ENCODE results near the gene EPHA4.
A peak's percentile ranks its signal among the peaks of the same experiment; 100 is the strongest.

The EPHA4 gene

GRCh38 chr2:221381928-221382488 is 190.1 kb downstream of the EPHA4 start:
- DNase-seq, result no peak

GRCh38 chr2:221380686-221381085 is 191.4 kb downstream of the EPHA4 start:
- DNase-seq, result no peak

- DNase-seq, result no peak
These were observed 192.0 kb downstream of the EPHA4 start for GRCh38 chr2:221380062-221380461.

GRCh38 chr2:221377597-221377996 is 194.5 kb downstream of the EPHA4 start:
- DNase-seq, result no peak

- DNase-seq, result no peak
These were observed 195.0 kb downstream of the EPHA4 start for GRCh38 chr2:221377066-221377465.

- no peak for DNase-seq
These were observed 197.9 kb downstream of the EPHA4 start for GRCh38 chr2:221374234-221374633.

GRCh38 chr2:221372907-221373306 is 199.2 kb downstream of the EPHA4 start:
- no peak for DNase-seq

- no peak for DNase-seq
These were observed 199.8 kb downstream of the EPHA4 start for GRCh38 chr2:221372159-221372884.

GRCh38 chr2:221371347-221371746 is 200.8 kb downstream of the EPHA4 start:
- DNase-seq, result no peak

- no peak for DNase-seq
These were observed 201.3 kb downstream of the EPHA4 start for GRCh38 chr2:221370857-221371211.

GRCh38 chr2:221370076-221370856 is 201.8 kb downstream of the EPHA4 start:
- peak; percentile 82 for DNase-seq

Measured in NCI-H2171 treated with DMSO at 0.1 percent for 48 hours (cell line).